GM21619 (cell line): ENCODE measurements around the gene TUSC2.

Experiments used
- ATAC-seq: cut with Tn5 transposase; IDR thresholded peaks from one replicate; pipeline ENCODE4 v1.9.1; 2021; ENCODE audit not compliant: unreplicated experiment

Gene TUSC2

GRCh38 chr3:50275141-50275995 lies 52.7 kb downstream of the TUSC2 start:
- no peak for ATAC-seq
